GM12892 (cell line): ENCODE data around the gene FNIP2.

Experiments used
- POLR2A ChIP-seq: IDR thresholded peaks from 2 replicates; pipeline ENCODE4 v1.6.1; 2011; ENCODE audit warnings: low read depth, low read length, control low read depth
- TAF1 ChIP-seq: IDR thresholded peaks from 2 replicates; pipeline ENCODE4 v1.6.1; 2011; ENCODE audit warnings: low read depth, mild to moderate bottlenecking, control low read depth, low read length, borderline replicate concordance

DNA sequence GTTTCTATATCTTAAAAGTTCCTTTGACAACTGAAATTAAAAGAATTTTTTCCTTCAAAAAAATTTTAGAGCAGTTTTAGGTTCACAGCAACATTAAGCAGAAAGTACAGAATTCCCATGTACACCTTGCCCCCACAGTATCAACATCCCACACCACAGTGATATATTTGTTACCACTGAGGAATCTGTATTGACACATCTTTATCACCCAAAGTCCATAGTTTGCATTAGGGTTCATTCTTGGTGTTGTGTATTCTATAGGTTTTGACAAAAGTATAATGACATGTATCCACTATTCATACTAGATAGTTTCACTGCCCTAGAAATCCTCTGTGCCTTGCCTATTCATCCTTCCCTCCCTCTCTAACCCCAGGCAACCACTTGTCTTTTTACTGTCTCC lies 43.7 kb downstream of the FNIP2 start:
- TF ChIP-seq TAF1 (no peak), POLR2A (no peak)
